GM21737 (cell line): ENCODE data around the gene AP3D1.
"Not testable (repeated sequence)": the region's sequence is repeated elsewhere in the genome, so short reads cannot be mapped to it uniquely, and the experiment has no call there.

Source experiments
- ATAC-seq: cut with Tn5 transposase; IDR thresholded peaks from one replicate; pipeline ENCODE4 v1.9.1; 2021; ENCODE audit warnings: mild to moderate bottlenecking, moderate library complexity; ENCODE audit not compliant: unreplicated experiment

The AP3D1 gene

GRCh38 chr19:2151339-2152229 lies at the start of gene AP3D1:
Gene AP3D1 (minus strand): TSS chr19:2151566. CDS start chr19:2151334, 232 bp downstream.
- peak; percentile 85 for ATAC-seq

- not testable (repeated sequence) for ATAC-seq
Observed at GRCh38 chr19:2200624-2201294, 49.4 kb upstream of the AP3D1 start.

GRCh38 chr19:2199861-2200623 lies 48.7 kb upstream of the AP3D1 start:
- ATAC-seq = no peak

- no peak for ATAC-seq
Observed at GRCh38 chr19:2199215-2199614, 47.8 kb upstream of the AP3D1 start.

- no peak for ATAC-seq
Observed at GRCh38 chr19:2198317-2198716, 47.0 kb upstream of the AP3D1 start.

- no peak for ATAC-seq
Observed at GRCh38 chr19:2197270-2197669, 45.9 kb upstream of the AP3D1 start.

GRCh38 chr19:2195914-2196313 lies 44.5 kb upstream of the AP3D1 start:
- ATAC-seq = no peak

- no peak for ATAC-seq
Observed at GRCh38 chr19:2195361-2195760, 44.0 kb upstream of the AP3D1 start.

GRCh38 chr19:2194513-2195078 lies 43.2 kb upstream of the AP3D1 start:
- ATAC-seq = no peak

GRCh38 chr19:2193807-2194206 lies 42.4 kb upstream of the AP3D1 start:
- ATAC-seq = no peak

- ATAC-seq = no peak
Observed at GRCh38 chr19:2192862-2193261, 41.5 kb upstream of the AP3D1 start.

- ATAC-seq = no peak
Observed at GRCh38 chr19:2191456-2192310, 40.3 kb upstream of the AP3D1 start.

- no peak for ATAC-seq
Observed at GRCh38 chr19:2190848-2191455, 39.6 kb upstream of the AP3D1 start.

- ATAC-seq = no peak
Observed at GRCh38 chr19:2189880-2190279, 38.5 kb upstream of the AP3D1 start.

GRCh38 chr19:2188708-2189385 lies 37.5 kb upstream of the AP3D1 start:
- no peak for ATAC-seq

GRCh38 chr19:2187159-2187558 lies 35.8 kb upstream of the AP3D1 start:
- no peak for ATAC-seq

GRCh38 chr19:2186071-2186846 lies 34.9 kb upstream of the AP3D1 start:
- ATAC-seq = no peak

- ATAC-seq = no peak
Observed at GRCh38 chr19:2185734-2186070, 34.3 kb upstream of the AP3D1 start.
